IPS-18c (cell line): ENCODE results near the gene KRTCAP3.

Source experiments
- H3K4me3 ChIP-seq: 2 replicates; pipeline ENCODE4 v1.7.0; 2013; ENCODE audit warnings: low read depth, mild to moderate bottlenecking, low read length, moderate library complexity; ENCODE audit not compliant: insufficient read depth
- H3K9me3 ChIP-seq: one replicate; pipeline ENCODE4 v1.6.1; 2013; ENCODE audit warnings: mild to moderate bottlenecking, low read length, moderate library complexity; ENCODE audit not compliant: control insufficient read depth, insufficient read depth

KRTCAP3 gene

DNA sequence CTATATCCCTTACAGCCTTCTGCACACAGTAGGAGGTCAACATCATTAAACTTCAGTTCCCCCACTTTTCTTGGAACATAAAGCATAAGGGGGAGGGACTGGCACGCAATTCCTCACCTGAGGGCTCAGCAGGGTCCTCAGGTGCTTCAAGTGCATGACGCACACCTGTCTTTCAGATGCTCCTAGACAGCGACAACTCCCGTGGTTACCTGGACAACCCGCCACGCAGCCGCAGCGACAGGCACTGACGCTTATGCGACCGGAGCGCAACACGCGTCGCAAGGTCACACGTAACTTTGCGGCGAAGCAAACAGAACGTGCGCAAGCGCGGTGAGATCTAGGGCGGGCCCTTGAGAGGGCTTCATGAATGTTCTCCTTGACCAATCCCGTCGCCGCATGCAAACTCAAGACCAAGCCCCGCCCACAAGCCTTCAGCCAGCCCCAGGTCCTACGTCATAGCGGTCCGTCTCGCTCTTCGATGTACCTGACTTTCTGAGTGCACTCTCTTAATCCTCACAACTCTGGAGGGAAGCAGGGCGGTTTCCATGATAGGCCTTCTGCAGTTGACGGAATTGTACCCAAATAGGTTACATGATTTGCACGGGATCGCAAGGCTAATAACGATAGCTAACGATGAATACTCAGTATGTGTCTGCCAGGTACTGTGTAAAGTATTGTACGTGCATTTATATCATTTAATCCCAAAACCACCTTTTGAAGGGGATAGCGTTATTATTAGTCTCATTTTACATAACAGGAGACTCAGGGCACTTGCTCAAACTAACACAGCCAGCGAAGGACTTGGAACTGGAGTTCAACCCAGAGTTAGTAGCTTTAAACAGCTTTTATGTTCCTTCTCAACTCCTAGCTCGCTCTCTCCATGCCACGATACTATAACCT, 47.6 kb downstream of the KRTCAP3 start, which contains the start of gene IFT172:
TSS of gene IFT172 (minus strand) at position 246 of the 900 bp plus-strand sequence. CDS start at position 156, 90 bp downstream.
- peak within 1 kb of the TSS; percentile 77 for H3K4me3 ChIP-seq
- peaks cover 4% of the 10 kb centered on the region for H3K9me3 ChIP-seq

DNA sequence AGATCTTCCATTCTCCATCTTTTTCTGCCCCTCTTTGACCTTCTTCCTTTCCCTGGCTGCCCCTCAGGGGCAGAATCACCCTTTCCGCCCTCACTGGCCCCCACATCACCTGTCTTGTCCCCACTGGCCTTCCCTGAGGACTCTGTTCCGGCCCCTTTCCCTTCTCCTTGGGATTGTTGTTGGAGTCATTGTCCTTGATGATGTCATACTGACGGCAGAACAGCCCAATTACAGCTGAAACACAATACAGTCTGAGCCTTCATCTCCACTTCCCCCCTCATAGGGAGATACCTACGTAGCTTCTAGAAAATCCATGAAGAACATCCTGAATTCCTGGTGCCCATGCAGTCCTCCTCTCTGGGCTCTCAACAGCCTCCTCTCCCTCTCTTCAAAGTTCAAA, 50.4 kb downstream of the KRTCAP3 start:
- H3K4me3 ChIP-seq: no peak overlapping the region
- H3K9me3 ChIP-seq: peaks cover 4% of the 10 kb centered on the region

DNA sequence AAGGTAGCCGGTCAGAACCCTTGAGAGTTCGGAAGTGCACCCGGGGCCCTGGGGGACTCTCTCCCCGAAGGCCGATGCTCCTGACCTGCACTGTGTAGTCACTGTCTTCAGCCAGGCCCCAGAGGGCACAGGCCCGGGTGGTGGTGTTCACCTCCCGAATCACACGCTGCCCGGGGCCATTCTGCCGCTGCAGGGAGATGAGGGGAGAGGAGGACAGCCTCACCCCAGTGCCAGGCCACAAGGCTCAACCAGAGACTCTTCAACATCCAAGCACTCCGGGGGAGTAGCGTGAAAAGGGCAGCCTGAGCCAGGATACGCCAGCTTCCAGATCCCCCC, 51.7 kb downstream of the KRTCAP3 start:
- H3K9me3 ChIP-seq: peaks cover 4% of the 10 kb centered on the region
- peak overlapping the region; percentile 82; the same call in 1 of the 2 replicates for H3K4me3 ChIP-seq
